Effector memory CD8-positive, alpha-beta T cell (primary cell): ENCODE data around the gene SASH1.

Experiments used
- ATAC-seq: fragments of 150-1000 bp; cut with Tn5 transposase; replicated peaks from 2 replicates; pipeline ENCODE4 v1.10.0; 2021; ENCODE audit warnings: mild to moderate bottlenecking, moderate library complexity
- DNase-seq, 3 experiments: peaks; one replicate each; pipeline ENCODE4 v3.0.0; 2021
- H3K27ac Mint-ChIP-seq, 2 donors: one replicate each; pipeline ENCODE4 v1.8.0; 2022; ENCODE audit warnings: mild to moderate bottlenecking in 2 of 2, mixed read lengths in 2 of 2, moderate library complexity in 2 of 2
- H3K27me3 Mint-ChIP-seq, 2 donors: one replicate each; pipeline ENCODE4 v1.8.0; 2022; ENCODE audit warnings: mixed read lengths in 2 of 2
- H3K36me3 Mint-ChIP-seq: one replicate; pipeline ENCODE4 v1.8.0; 2022; ENCODE audit warnings: mild to moderate bottlenecking, moderate library complexity, mixed read lengths; ENCODE audit not compliant: insufficient read depth
- H3K4me1 Mint-ChIP-seq, 2 donors: one replicate each; pipeline ENCODE4 v1.8.0; 2022; ENCODE audit warnings: low read depth in 2 of 2, mixed read lengths in 2 of 2
- H3K4me3 Mint-ChIP-seq, 2 donors: one replicate each; pipeline ENCODE4 v1.8.0; 2022; ENCODE audit warnings: mild to moderate bottlenecking in 2 of 2, mixed read lengths in 2 of 2, moderate library complexity in 2 of 2
- H3K9me3 Mint-ChIP-seq, 2 donors: one replicate each; pipeline ENCODE4 v1.8.0; 2022; ENCODE audit warnings: mixed read lengths in 2 of 2

Gene SASH1

GRCh38 chr6:148550569-148550968, 207.9 kb downstream of the SASH1 start:
- DNase-seq (no peak), ATAC-seq (no peak)
- Mint-ChIP-seq H3K27ac (no peak overlapping the region), H3K9me3 (no peaks in the 10 kb centered on the region), H3K36me3 (no peaks in the 10 kb centered on the region), H3K27me3 (peaks cover 31 to 39% of the 10 kb centered on the region in 2 donors), H3K4me1 (no peaks in the 10 kb centered on the region), H3K4me3 (no peak overlapping the region)

GRCh38 chr6:148551226-148551625, 208.6 kb downstream of the SASH1 start:
- Mint-ChIP-seq H3K4me3 (no peak overlapping the region), H3K9me3 (no peaks in the 10 kb centered on the region), H3K4me1 (no peaks in the 10 kb centered on the region), H3K27me3 (peaks cover 35 to 38% of the 10 kb centered on the region in 2 donors), H3K36me3 (peaks cover 3% of the 10 kb centered on the region), H3K27ac (no peak overlapping the region)
- ATAC-seq (no peak), DNase-seq (no peak)

GRCh38 chr6:148556410-148556809, 213.8 kb downstream of the SASH1 start:
- DNase-seq (no peak), ATAC-seq (no peak)
- Mint-ChIP-seq H3K9me3 (no peaks in the 10 kb centered on the region), H3K36me3 (peaks cover 9% of the 10 kb centered on the region), H3K27ac (no peak overlapping the region), H3K27me3 (peaks cover 43 to 50% of the 10 kb centered on the region in 2 donors), H3K4me1 (peaks cover 9 to 10% of the 10 kb centered on the region in 2 donors), H3K4me3 (no peak overlapping the region)

GRCh38 chr6:148557796-148558321, 215.2 kb downstream of the SASH1 start:
- peak overlapping the region in 1 of 2 donors; percentile 5 for H3K27ac Mint-ChIP-seq
- H3K9me3 Mint-ChIP-seq: no peaks in the 10 kb centered on the region
- H3K27me3 Mint-ChIP-seq: peaks cover 35 to 58% of the 10 kb centered on the region in 2 donors
- DNase-seq: peak; percentile 13 to 19 (median 18)
- peak overlapping the region; percentile 40 to 53 for H3K4me3 Mint-ChIP-seq
- peaks cover 9 to 10% of the 10 kb centered on the region in 2 donors for H3K4me1 Mint-ChIP-seq
- peaks cover 9% of the 10 kb centered on the region for H3K36me3 Mint-ChIP-seq
- ATAC-seq: peak; percentile 79

- Mint-ChIP-seq H3K4me1 (peaks cover 9 to 10% of the 10 kb centered on the region in 2 donors), H3K36me3 (peaks cover 9% of the 10 kb centered on the region), H3K4me3 (no peak overlapping the region), H3K9me3 (no peaks in the 10 kb centered on the region), H3K27me3 (peaks cover 30 to 63% of the 10 kb centered on the region in 2 donors), H3K27ac (no peak overlapping the region)
- DNase-seq (peak; percentile 71 to 73 (median 72)), ATAC-seq (peak; percentile 89)
These were observed 217.3 kb downstream of the SASH1 start for GRCh38 chr6:148559848-148560433.

GRCh38 chr6:148561629-148562028, 219.0 kb downstream of the SASH1 start:
- Mint-ChIP-seq H3K36me3 (peaks cover 4% of the 10 kb centered on the region), H3K9me3 (no peaks in the 10 kb centered on the region), H3K4me1 (peaks cover 17 to 18% of the 10 kb centered on the region in 2 donors), H3K27ac (no peak overlapping the region), H3K4me3 (no peak overlapping the region), H3K27me3 (peaks cover 30 to 65% of the 10 kb centered on the region in 2 donors)
- ATAC-seq: no peak
- no peak for DNase-seq

GRCh38 chr6:148563066-148563465, 220.4 kb downstream of the SASH1 start:
- H3K27me3 Mint-ChIP-seq: peaks cover 26 to 50% of the 10 kb centered on the region in 2 donors
- peaks cover 15 to 18% of the 10 kb centered on the region in 2 donors for H3K4me1 Mint-ChIP-seq
- H3K9me3 Mint-ChIP-seq: no peaks in the 10 kb centered on the region
- H3K27ac Mint-ChIP-seq: no peak overlapping the region
- no peaks in the 10 kb centered on the region for H3K36me3 Mint-ChIP-seq
- no peak for DNase-seq
- H3K4me3 Mint-ChIP-seq: no peak overlapping the region
- ATAC-seq: no peak

- H3K36me3 Mint-ChIP-seq: no peaks in the 10 kb centered on the region
- ATAC-seq (no peak), DNase-seq (no peak)
- H3K27me3 Mint-ChIP-seq: peaks cover 31 to 51% of the 10 kb centered on the region in 2 donors
- no peak overlapping the region for H3K4me3 Mint-ChIP-seq
- H3K27ac Mint-ChIP-seq: no peak overlapping the region
- H3K9me3 Mint-ChIP-seq: no peaks in the 10 kb centered on the region
- peaks cover 12 to 17% of the 10 kb centered on the region in 2 donors for H3K4me1 Mint-ChIP-seq
These were observed 221.9 kb downstream of the SASH1 start for GRCh38 chr6:148564494-148565035.

- ATAC-seq: no peak
- DNase-seq: no peak
- H3K27ac Mint-ChIP-seq: no peak overlapping the region
These were observed 222.8 kb downstream of the SASH1 start for GRCh38 chr6:148565321-148565926.

GRCh38 chr6:148565930-148566663, 223.5 kb downstream of the SASH1 start:
- peaks cover 14 to 17% of the 10 kb centered on the region in 2 donors for H3K4me1 Mint-ChIP-seq
- no peaks in the 10 kb centered on the region for H3K9me3 Mint-ChIP-seq
- no peak overlapping the region for H3K27ac Mint-ChIP-seq
- H3K4me3 Mint-ChIP-seq: peak overlapping the region in 1 of 2 donors; percentile 35
- H3K27me3 Mint-ChIP-seq: peaks cover 37 to 66% of the 10 kb centered on the region in 2 donors
- no peak for DNase-seq
- ATAC-seq: peak; percentile 47
- H3K36me3 Mint-ChIP-seq: no peaks in the 10 kb centered on the region

More at GRCh38 chr6:148565321-148565926, 222.8 kb downstream of the SASH1 start:
- Mint-ChIP-seq H3K4me1 (peaks cover 14 to 17% of the 10 kb centered on the region in 2 donors), H3K36me3 (no peaks in the 10 kb centered on the region), H3K4me3 (no peak overlapping the region), H3K9me3 (no peaks in the 10 kb centered on the region), H3K27me3 (peaks cover 35 to 59% of the 10 kb centered on the region in 2 donors)

- no peaks in the 10 kb centered on the region for H3K9me3 Mint-ChIP-seq
- H3K27me3 Mint-ChIP-seq: peaks cover 43 to 73% of the 10 kb centered on the region in 2 donors
- peaks cover 14 to 17% of the 10 kb centered on the region in 2 donors for H3K4me1 Mint-ChIP-seq
- H3K36me3 Mint-ChIP-seq: no peaks in the 10 kb centered on the region
- DNase-seq (peak; percentile 26 to 37 (median 29)), ATAC-seq (peak; percentile 95)
- H3K27ac Mint-ChIP-seq: no peak overlapping the region
- peak overlapping the region; percentile 35 to 49 for H3K4me3 Mint-ChIP-seq
These were observed 224.2 kb downstream of the SASH1 start for GRCh38 chr6:148566664-148567350.

GRCh38 chr6:148570456-148570855, 227.8 kb downstream of the SASH1 start:
- Mint-ChIP-seq H3K36me3 (no peaks in the 10 kb centered on the region), H3K27ac (no peak overlapping the region), H3K9me3 (no peaks in the 10 kb centered on the region), H3K4me1 (peaks cover 14 to 17% of the 10 kb centered on the region in 2 donors), H3K27me3 (peaks cover 28 to 47% of the 10 kb centered on the region in 2 donors), H3K4me3 (no peak overlapping the region)
- no peak for DNase-seq
- ATAC-seq: no peak
